ENCODE results near the gene FBXW10B. TPM values are rescaled to one million over a fixed set of nuclear protein-coding genes. Genes with fewer than 3 reads are reported as not detected.
A peak's percentile ranks its signal among the peaks of the same experiment; 100 is the strongest.
"Not testable (repeated sequence)": the region's sequence is repeated elsewhere in the genome, so short reads cannot be mapped to it uniquely, and the experiment has no call there.

The FBXW10B gene
- total and polyA plus RNA-seq, 8 donors, result 0.14 to 1.4 (median 0.31) TPM; not detected in 1

GRCh38 chr17:15573870-15574269 is 45.6 kb downstream of the FBXW10B start:
- H3K36me3 ChIP-seq; H3K27me3 ChIP-seq; H3K9me3 ChIP-seq; FAIRE-seq; H3K27ac ChIP-seq; H3K4me1 ChIP-seq; intact Hi-C loops (cut with DNase I); H3K4me3 ChIP-seq: not testable (repeated sequence)
- ATAC-seq, result peak in 3 of 4 donors; percentile 48 to 78 (median 77)
- WGBS, 2 donors, result 20 to 57% methylated on average over 4 of the region's 4 CpGs
- DNase-seq, result peak in 2 of 6 donors; percentile 15 to 22

Other genes with a start within 250 kb of the FBXW10B start
- 10 to 100 TPM in 1 of 6 donors, 1 to 10 TPM in 5; 1.8 to 10.3 (median 6.2) TPM for gene CDRT4, start 152.1 kb downstream of the FBXW10B start, total RNA-seq
- 10 to 100 TPM; 20.9 to 31.6 TPM for gene CDRT4, start 152.1 kb downstream of the FBXW10B start, polyA plus RNA-seq
- gene TVP23C, start 56.2 kb downstream of the FBXW10B start, total RNA-seq, result 10 to 100 TPM in 2 of 6 donors, 1 to 10 TPM in 4; 5.3 to 16.8 (median 8.5) TPM
- 1 to 10 TPM; 7.0 to 7.3 TPM for gene TVP23C, start 56.2 kb downstream of the FBXW10B start, polyA plus RNA-seq
- 10 to 100 TPM in 1 of 6 donors, 1 to 10 TPM in 5; 4.3 to 10.2 (median 6.2) TPM for gene TRIM16, start 64.6 kb upstream of the FBXW10B start, total RNA-seq
- 1 to 10 TPM; 3.1 TPM for gene TRIM16, start 64.6 kb upstream of the FBXW10B start, polyA plus RNA-seq
- 10 to 100 TPM in 1 of 6 donors, 1 to 10 TPM in 5; 3.0 to 11.1 (median 5.6) TPM for gene ZNF286A, start 80.0 kb upstream of the FBXW10B start, total RNA-seq
- 1 to 10 TPM; 3.5 to 5.3 TPM for gene ZNF286A, start 80.0 kb upstream of the FBXW10B start, polyA plus RNA-seq
- not detected for gene TBC1D26, start 112.6 kb upstream of the FBXW10B start, total RNA-seq
- gene TBC1D26, start 112.6 kb upstream of the FBXW10B start, polyA plus RNA-seq, result under 1 TPM in 1 of 2 donors, not detected in 1; 0.38 TPM